ENCODE data around the gene TXK. TPM values are rescaled to one million over a fixed set of nuclear protein-coding genes. Genes with fewer than 3 reads are reported as not detected.

TXK gene
- total RNA-seq, 2 donors from 2014 or later, result 0.46 to 4.8 TPM

DNA sequence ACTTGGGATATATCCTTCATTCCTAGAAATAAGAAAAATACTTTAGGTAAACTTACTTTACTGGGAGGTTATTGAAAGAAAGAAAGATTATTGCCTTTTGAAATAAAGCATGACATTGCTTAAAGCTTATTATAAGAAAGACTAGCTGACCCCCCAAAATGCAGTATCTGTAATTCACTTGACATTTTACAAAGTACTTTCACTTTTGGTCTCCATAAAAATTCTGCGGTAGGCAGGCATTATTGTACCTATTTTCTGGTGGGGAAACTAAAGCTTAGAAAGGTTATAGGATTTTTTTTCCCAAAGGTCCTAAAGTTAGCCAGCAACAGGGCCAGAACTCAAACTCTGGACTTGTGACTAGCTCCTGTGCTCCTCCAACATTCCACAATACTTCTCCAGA is 29.7 kb upstream of the TXK start:
- TF ChIP-seq, protein P1, sequence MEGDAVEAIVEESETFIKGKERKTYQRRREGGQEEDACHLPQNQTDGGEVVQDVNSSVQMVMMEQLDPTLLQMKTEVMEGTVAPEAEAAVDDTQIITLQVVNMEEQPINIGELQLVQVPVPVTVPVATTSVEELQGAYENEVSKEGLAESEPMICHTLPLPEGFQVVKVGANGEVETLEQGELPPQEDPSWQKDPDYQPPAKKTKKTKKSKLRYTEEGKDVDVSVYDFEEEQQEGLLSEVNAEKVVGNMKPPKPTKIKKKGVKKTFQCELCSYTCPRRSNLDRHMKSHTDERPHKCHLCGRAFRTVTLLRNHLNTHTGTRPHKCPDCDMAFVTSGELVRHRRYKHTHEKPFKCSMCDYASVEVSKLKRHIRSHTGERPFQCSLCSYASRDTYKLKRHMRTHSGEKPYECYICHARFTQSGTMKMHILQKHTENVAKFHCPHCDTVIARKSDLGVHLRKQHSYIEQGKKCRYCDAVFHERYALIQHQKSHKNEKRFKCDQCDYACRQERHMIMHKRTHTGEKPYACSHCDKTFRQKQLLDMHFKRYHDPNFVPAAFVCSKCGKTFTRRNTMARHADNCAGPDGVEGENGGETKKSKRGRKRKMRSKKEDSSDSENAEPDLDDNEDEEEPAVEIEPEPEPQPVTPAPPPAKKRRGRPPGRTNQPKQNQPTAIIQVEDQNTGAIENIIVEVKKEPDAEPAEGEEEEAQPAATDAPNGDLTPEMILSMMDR (IDR thresholded peaks at IDR 0.05), result no peak

DNA sequence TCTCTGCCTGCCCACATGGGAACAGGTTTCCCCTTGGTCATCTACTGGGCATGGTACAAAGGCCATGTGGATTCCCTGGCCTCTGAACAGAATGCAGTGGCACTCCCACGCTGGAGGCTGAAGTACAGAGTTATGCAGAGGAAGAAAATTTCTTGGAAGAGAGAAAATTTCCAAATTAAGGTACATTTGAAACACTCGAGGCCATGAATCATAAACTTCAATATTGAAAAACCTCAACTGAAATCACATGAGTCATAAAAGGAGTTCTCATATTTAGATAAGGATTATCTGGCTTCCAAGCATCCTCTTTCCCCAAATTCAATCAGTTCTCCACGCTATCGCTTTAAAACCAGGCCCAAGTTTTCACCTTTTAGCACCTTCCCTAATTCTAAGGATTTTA is 28.1 kb upstream of the TXK start:
- intact Hi-C loops (cut with DNase I), result no loop called here
- WGBS, result 78% methylated on average over 4 of the region's 4 CpGs
- Histone ChIP-seq H3K36me3 (no peaks in the 10 kb centered on the region), H3K4me3 (no peak overlapping the region), H3K9me3 (no peaks in the 10 kb centered on the region), H3K27ac (no peak overlapping the region), H3K27me3 (replicated peaks; ENCODE audit: insufficient read depth) (no peaks in the 10 kb centered on the region), H3K4me1 (replicated peaks) (no peaks in the 10 kb centered on the region)
- DNase-seq (ENCODE audit: low spot score), result no peak
- no peak for TF ChIP-seq POLR2AphosphoS5 (IDR thresholded peaks at IDR 0.05)
- TF ChIP-seq POLR2A (IDR thresholded peaks at IDR 0.05), result no peak
- TF ChIP-seq, protein P1 (IDR thresholded peaks at IDR 0.05), result no peak

More for the DNA sequence above, 29.7 kb upstream of the TXK start:
- no peak overlapping the region for H3K4me3 ChIP-seq
- H3K27me3 ChIP-seq (replicated peaks; ENCODE audit: insufficient read depth), result no peaks in the 10 kb centered on the region
- intact Hi-C loops (cut with DNase I), result no loop called here
- H3K4me1 ChIP-seq (replicated peaks), result no peaks in the 10 kb centered on the region
- H3K9me3 ChIP-seq, result no peaks in the 10 kb centered on the region
- no peak for DNase-seq (ENCODE audit: low spot score)
- no peaks in the 10 kb centered on the region for H3K36me3 ChIP-seq
- H3K27ac ChIP-seq, result no peak overlapping the region
- 80% methylated on average over 1 of the region's 1 CpG for WGBS

DNA sequence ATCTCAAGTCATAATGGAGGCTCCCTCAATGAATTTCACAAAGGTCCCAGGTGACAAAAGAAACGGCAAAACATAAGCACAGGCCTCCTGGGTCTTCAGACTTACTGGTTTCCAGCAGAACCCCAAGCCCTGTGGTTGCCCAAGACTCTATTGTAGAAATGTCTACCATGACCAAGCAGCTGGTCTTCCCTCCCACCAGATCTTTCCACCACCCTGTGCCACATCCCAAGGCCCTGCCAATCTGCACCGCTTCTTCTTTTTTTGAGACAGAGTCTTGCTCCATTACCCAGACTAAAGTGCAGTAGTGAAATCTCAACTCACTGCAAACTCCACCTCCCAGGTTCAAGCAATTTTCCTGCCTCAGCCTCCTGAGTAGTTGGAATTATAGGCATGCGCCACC is 23.2 kb upstream of the TXK start:
- intact Hi-C loops (cut with DNase I), result no loop called here
- no peak for DNase-seq (ENCODE audit: low spot score)
- Histone ChIP-seq H3K27ac (no peak overlapping the region), H3K4me1 (replicated peaks) (no peaks in the 10 kb centered on the region), H3K9me3 (no peaks in the 10 kb centered on the region), H3K27me3 (replicated peaks; ENCODE audit: insufficient read depth) (no peaks in the 10 kb centered on the region), H3K36me3 (no peaks in the 10 kb centered on the region), H3K4me3 (no peak overlapping the region)
- TF ChIP-seq, protein P1 (IDR thresholded peaks at IDR 0.05), result no peak
- TF ChIP-seq POLR2AphosphoS5 (IDR thresholded peaks at IDR 0.05) (no peak), POLR2A (IDR thresholded peaks at IDR 0.05) (no peak)
- WGBS, result 97% methylated on average over 3 of the region's 3 CpGs

DNA sequence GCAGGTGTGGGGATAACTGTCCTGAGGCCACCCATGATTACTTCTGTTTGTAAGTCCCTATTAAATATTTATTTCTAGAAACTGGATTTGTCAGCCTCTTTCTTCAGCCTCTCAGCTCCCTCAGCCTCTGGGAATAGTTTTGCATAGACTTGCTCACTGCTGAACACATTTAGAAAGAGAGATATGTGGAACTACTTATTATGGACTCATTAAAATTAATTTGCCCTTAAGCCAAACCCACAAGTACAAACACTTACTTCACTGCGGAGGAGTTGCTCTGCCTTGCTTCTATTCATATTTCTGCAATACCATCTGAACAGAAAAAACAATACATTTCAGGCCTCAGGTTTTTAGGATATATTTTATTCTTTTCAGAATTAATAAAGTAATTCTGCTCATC is 22.4 kb upstream of the TXK start:
- 93% methylated on average over 1 of the region's 1 CpG for WGBS
- H3K9me3 ChIP-seq, result no peaks in the 10 kb centered on the region
- TF ChIP-seq, protein P1 (IDR thresholded peaks at IDR 0.05), result no peak
- TF ChIP-seq POLR2A (IDR thresholded peaks at IDR 0.05) (no peak), POLR2AphosphoS5 (IDR thresholded peaks at IDR 0.05) (no peak)
- no peak for DNase-seq (ENCODE audit: low spot score)
- H3K4me3 ChIP-seq, result no peak overlapping the region
- H3K4me1 ChIP-seq (replicated peaks), result no peaks in the 10 kb centered on the region
- H3K36me3 ChIP-seq, result no peaks in the 10 kb centered on the region
- H3K27ac ChIP-seq, result no peak overlapping the region
- intact Hi-C loops (cut with DNase I), result no loop called here
- no peaks in the 10 kb centered on the region for H3K27me3 ChIP-seq (replicated peaks; ENCODE audit: insufficient read depth)

DNA sequence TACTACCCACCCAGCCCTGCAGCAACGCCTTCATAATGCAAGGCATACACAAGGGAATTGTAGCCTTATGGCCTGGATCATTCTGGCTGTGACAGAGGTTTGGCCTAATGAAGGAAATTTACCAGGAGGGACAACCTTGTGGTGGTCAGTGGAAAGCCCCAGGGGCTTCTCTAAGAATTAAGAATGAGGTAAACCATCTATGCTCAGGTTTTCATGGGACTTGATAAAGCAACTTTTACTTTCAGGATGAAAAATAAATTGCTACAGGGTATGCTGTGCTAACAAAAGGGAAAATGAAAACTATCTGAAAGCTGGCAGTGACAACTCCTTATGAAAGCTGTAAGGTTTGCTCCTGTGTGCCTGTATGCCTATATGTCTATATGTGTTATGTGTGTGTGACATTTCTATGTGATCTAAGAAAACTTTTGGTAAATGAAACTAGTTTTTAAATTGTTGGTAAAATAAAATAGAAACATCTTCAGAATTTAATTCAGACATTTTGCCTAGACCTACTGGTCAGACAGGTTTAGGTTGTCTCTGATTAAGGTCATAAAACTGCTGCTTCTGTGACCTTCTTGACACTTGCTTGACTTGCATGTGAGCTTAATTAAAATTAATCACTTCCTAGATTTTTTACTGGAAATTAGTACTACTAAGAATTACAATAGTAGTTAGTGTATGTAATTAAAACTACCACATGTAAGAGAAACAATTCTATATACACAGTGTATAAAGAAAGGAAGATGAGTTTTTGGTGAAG is 19.9 kb upstream of the TXK start:
- Histone ChIP-seq H3K4me3 (no peak overlapping the region), H3K4me1 (replicated peaks) (no peaks in the 10 kb centered on the region), H3K9me3 (no peaks in the 10 kb centered on the region), H3K27me3 (replicated peaks; ENCODE audit: insufficient read depth) (no peaks in the 10 kb centered on the region), H3K36me3 (no peaks in the 10 kb centered on the region), H3K27ac (no peak overlapping the region)
- TF ChIP-seq POLR2A (IDR thresholded peaks at IDR 0.05) (no peak), POLR2AphosphoS5 (IDR thresholded peaks at IDR 0.05) (no peak)
- TF ChIP-seq, protein P1 (IDR thresholded peaks at IDR 0.05), result no peak
- intact Hi-C loops (cut with DNase I), result no loop called here
- WGBS, result 94% methylated on average over 1 of the region's 1 CpG
- DNase-seq (ENCODE audit: low spot score), result no peak

All from prostate gland (tissue), 2 donors.